ENCODE data around the gene CLTA. TPM values are rescaled to one million over a fixed set of nuclear protein-coding genes. Genes with fewer than 3 reads are reported as not detected.

Gene CLTA
- total RNA-seq, 1 experiment from 2014 or later = 195 TPM

- Histone ChIP-seq H4K20me1 (ENCODE audit: control insufficient read depth, insufficient read depth, insufficient read length) (no peaks in the 10 kb centered on the region), H3K27ac (ENCODE audit: insufficient read length, low read depth, low read length) (no peak overlapping the region), H3K23me2 (ENCODE audit: insufficient read length, low read depth, low read length, poor library complexity, severe bottlenecking) (no peaks in the 10 kb centered on the region), H2AK5ac (ENCODE audit: insufficient read length, low read length) (no peak overlapping the region), H3K9ac (ENCODE audit: extremely low read depth, insufficient read length, low read length) (no peak overlapping the region), H3K4me2 (ENCODE audit: insufficient read depth, insufficient read length, low read length) (no peak overlapping the region), H4K5ac (ENCODE audit: insufficient read length, low read depth, low read length) (no peak overlapping the region), H4K8ac (replicated peaks; ENCODE audit: insufficient read length, low read depth, low read length) (no peak overlapping the region), H3K4me1 (ENCODE audit: insufficient read depth, low read length) (no peaks in the 10 kb centered on the region), H4K91ac (ENCODE audit: insufficient read length, low read depth, low read length) (no peak overlapping the region), H3K4ac (ENCODE audit: low read depth, low read length) (no peak overlapping the region), H2AFZ (ENCODE audit: low read length) (no peak overlapping the region), H3K18ac (ENCODE audit: insufficient read length, low read depth, low read length) (no peak overlapping the region), H2BK12ac (ENCODE audit: insufficient read length, low read depth, low read length) (no peak overlapping the region), H3K9me3 (ENCODE audit: control insufficient read depth, low read depth, low read length) (no peaks in the 10 kb centered on the region), H2BK5ac (ENCODE audit: insufficient read length, low read length) (no peak overlapping the region), H2BK120ac (ENCODE audit: low read depth, low read length, poor library complexity, severe bottlenecking) (no peak overlapping the region), H3K23ac (ENCODE audit: insufficient read length, low read depth, low read length) (no peak overlapping the region), H2BK20ac (ENCODE audit: low read depth, low read length, poor library complexity, severe bottlenecking) (no peak overlapping the region), H3T11ph (ENCODE audit: low read length) (no peak overlapping the region), H2BK15ac (ENCODE audit: low read depth, low read length) (no peak overlapping the region), H3K27me3 (ENCODE audit: insufficient read depth, low read length) (no peaks in the 10 kb centered on the region), H3K79me1 (ENCODE audit: insufficient read depth, low read depth, low read length, poor library complexity, severe bottlenecking) (no peaks in the 10 kb centered on the region), H3K56ac (ENCODE audit: insufficient read length, low read depth, low read length) (no peak overlapping the region), H3K79me2 (ENCODE audit: insufficient read depth, low read length) (peaks cover 9% of the 10 kb centered on the region; the same call in 1 of the 2 replicates), H3K14ac (ENCODE audit: insufficient read depth, low read length) (no peak overlapping the region)
- no peak overlapping the region for H3K4me3 Mint-ChIP-seq
- DNase-seq = peak; percentile 53
- H3K9me3 Mint-ChIP-seq = no peaks in the 10 kb centered on the region
- H3K4me1 Mint-ChIP-seq = no peaks in the 10 kb centered on the region
- no peaks in the 10 kb centered on the region for H3K27me3 Mint-ChIP-seq (ENCODE audit: low read depth)
- H3K27ac Mint-ChIP-seq = peak overlapping the region in 1 of 3 experiments; percentile 88; a peak in 1 of 7 replicates
- TF ChIP-seq CTCF (conservative IDR thresholded peaks at IDR 0.05) = peak; percentile 55
- no CpG with 5 or more reads among the region's 11 CpGs for WGBS (ENCODE audit: extremely low coverage, insufficient read length, low lambda C conversion rate)
- peaks cover 62 to 97% (median 94%) of the 10 kb centered on the region in 3 experiments; a peak in 6 of 7 replicates for H3K36me3 Mint-ChIP-seq (ENCODE audit: insufficient read depth in 1 of 3, low read depth in 3 of 3)
These were observed 14.3 kb downstream of the CLTA start for GRCh38 chr9:36204906-36205547.

Measured in H9 (cell line).